Measurements from ENCODE around the gene GLI2.

- TF ChIP-seq ZNF391 (tag by site-specific recombination; IDR thresholded peaks at IDR 0.05; ENCODE audit: borderline replicate concordance, low read depth) (no peak), ZNF837 (tag by site-specific recombination; IDR thresholded peaks at IDR 0.05) (no peak), CTCF (tag by site-specific recombination; IDR thresholded peaks at IDR 0.05) (no peak), ZSCAN4 (tag by site-specific recombination; IDR thresholded peaks at IDR 0.05) (no peak), HOXA7 (CRISPR knock-in tag; IDR thresholded peaks at IDR 0.05; ENCODE audit: borderline replicate concordance) (no peak), ZNF580 (tag by site-specific recombination; IDR thresholded peaks at IDR 0.05) (no peak), ZBTB44 (tag by site-specific recombination; IDR thresholded peaks at IDR 0.05) (no peak), ZNF133 (tag by site-specific recombination; IDR thresholded peaks at IDR 0.05) (no peak), MZF1 (tag by site-specific recombination; IDR thresholded peaks at IDR 0.05; ENCODE audit: borderline replicate concordance) (no peak), ZNF76 (tag by site-specific recombination; IDR thresholded peaks at IDR 0.05; ENCODE audit: borderline replicate concordance, low read depth) (no peak)
Observed at GRCh38 chr2:120692691-120693090, 43.0 kb upstream of the GLI2 start.
